Mucosa of descending colon (tissue), 3 donors: Measurements from ENCODE around the gene ZNF611. TPM values are rescaled to one million over a fixed set of nuclear protein-coding genes. Genes with fewer than 3 reads are reported as not detected.
"Not testable (repeated sequence)": the region's sequence is repeated elsewhere in the genome, so short reads cannot be mapped to it uniquely, and the experiment has no call there.

ENCODE experiments used
- ATAC-seq: fragments of 200-7000 bp; cut with Tn5 transposase; one replicate; pipeline ENCODE4 v1.9.1; 2020; ENCODE audit warnings: mild to moderate bottlenecking, moderate library complexity
- DNase-seq, 3 donors: peaks; one replicate each; pipeline ENCODE4 v3.0.0-alpha.2; 2020
- H3K36me3 ChIP-seq: fragments of 200-600 bp; one replicate; pipeline ENCODE4 v1.8.0; 2021; ENCODE audit warnings: low read depth, mild to moderate bottlenecking
- H3K4me1 ChIP-seq: fragments of 200-600 bp; one replicate; pipeline ENCODE4 v1.8.0; 2021; ENCODE audit warnings: low read depth, mild to moderate bottlenecking
- H3K4me3 ChIP-seq: fragments of 200-600 bp; one replicate; pipeline ENCODE4 v1.8.0; 2021; ENCODE audit warnings: mild to moderate bottlenecking
- H3K9me3 ChIP-seq: fragments of 200-600 bp; one replicate; pipeline ENCODE4 v1.8.0; 2021; ENCODE audit warnings: mild to moderate bottlenecking
- intact Hi-C, 2 donors: fragments of 100-400 bp; cut with DNase I in 1 of 2; cut with micrococcal nuclease in 1 of 2; formaldehyde crosslinking; loops; one replicate each; pipeline versions ENCODE4 v1.11.0 to v1.11.1; 2022; cut with DNase I, micrococcal nuclease
- total RNA-seq, 3 donors: library from RNA; stranded (reverse); fragmentation: NEBNext Ultra II Directional in 2 of 3; extraction: Animal tissue kit (Norgen Biotek cat#: 25700) in 2 of 3; gene quantifications; one replicate each; pipeline versions ENCODE4 v1.2.1 to v1.2.4, GENCODE V29; 2021 to 2023
- TF ChIP-seq, protein P1 (sequence below): fragments of 200-600 bp; IDR thresholded peaks from one replicate; pipeline ENCODE4 v1.8.0; 2022; ENCODE audit warnings: antibody characterized with exemption, mild to moderate bottlenecking
- donor health status: DM: no; HTN: no; CAD: no; lungs with moderate emphysema.
- donor health status: DM: no; HTN: no; CAD: no.
- donor health status: DM: no; HTN: yes; CAD: no.

ZNF611 gene
- total RNA-seq, 3 donors from 2014 or later = 14.1 to 20.7 (median 16.0) TPM

DNA sequence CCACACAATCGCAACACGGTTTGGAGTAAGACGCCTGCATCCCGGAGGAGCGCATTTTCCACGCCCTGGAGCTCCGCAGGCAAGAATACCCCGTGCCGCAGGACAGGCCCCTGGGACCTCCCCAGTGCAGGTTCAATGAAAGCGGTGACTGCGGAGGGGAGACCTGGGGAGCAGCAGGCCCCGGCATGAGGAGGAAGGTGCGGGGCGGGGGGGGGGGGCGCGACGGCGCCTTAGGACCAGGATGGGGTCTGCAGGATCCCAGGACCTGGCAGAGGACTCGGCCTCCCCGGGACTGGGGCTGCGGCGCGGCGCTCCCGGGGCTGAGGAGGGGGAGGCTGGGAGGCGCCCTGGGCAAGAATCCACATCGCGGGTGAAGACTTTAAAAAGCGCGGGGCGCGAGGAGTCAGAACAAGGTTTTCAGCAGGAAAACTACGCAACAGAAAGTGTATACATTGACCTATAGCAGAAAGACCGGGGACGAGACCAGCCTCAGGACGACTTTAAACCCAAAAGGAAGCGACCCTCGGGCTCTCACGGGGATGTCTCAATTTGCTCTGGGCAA lies 432 bp downstream of the ZNF611 start:
- peak in 2 of 3 donors; percentile 14 to 51 for DNase-seq
- Histone ChIP-seq H3K4me3 (peak overlapping the region; percentile 67), H3K4me1 (peaks cover 6% of the 10 kb centered on the region), H3K9me3 (no peaks in the 10 kb centered on the region), H3K36me3 (no peaks in the 10 kb centered on the region)
- ATAC-seq = peak; percentile 48
- intact Hi-C loops = no loop called here
- TF ChIP-seq, protein P1, sequence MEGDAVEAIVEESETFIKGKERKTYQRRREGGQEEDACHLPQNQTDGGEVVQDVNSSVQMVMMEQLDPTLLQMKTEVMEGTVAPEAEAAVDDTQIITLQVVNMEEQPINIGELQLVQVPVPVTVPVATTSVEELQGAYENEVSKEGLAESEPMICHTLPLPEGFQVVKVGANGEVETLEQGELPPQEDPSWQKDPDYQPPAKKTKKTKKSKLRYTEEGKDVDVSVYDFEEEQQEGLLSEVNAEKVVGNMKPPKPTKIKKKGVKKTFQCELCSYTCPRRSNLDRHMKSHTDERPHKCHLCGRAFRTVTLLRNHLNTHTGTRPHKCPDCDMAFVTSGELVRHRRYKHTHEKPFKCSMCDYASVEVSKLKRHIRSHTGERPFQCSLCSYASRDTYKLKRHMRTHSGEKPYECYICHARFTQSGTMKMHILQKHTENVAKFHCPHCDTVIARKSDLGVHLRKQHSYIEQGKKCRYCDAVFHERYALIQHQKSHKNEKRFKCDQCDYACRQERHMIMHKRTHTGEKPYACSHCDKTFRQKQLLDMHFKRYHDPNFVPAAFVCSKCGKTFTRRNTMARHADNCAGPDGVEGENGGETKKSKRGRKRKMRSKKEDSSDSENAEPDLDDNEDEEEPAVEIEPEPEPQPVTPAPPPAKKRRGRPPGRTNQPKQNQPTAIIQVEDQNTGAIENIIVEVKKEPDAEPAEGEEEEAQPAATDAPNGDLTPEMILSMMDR = no peak

DNA sequence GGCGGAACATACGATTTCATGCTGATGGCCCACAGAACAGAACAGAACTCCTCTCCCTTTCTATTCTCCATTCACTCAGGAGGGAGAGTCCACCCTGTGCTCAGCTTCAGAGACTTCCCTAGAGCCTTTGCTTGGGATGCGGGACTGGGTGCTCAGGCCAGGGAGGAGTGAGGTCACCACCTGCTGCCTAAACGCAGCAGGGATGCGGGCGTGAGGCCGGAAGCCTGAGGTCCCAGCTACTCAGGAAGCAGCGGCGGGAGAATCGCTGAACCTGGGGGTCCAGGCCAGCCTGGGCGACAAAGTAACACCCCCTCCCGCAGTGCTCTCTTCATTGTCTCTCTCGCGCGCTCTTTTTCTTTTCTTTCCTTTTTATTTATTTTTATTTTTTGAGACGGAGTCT lies 8.8 kb downstream of the ZNF611 start:
- intact Hi-C loops, DNase-seq, H3K36me3 ChIP-seq, H3K4me3 ChIP-seq, H3K4me1 ChIP-seq, ATAC-seq: not testable (repeated sequence)
- peaks cover 26% of the 10 kb centered on the region for H3K9me3 ChIP-seq

- no peak for ATAC-seq
- intact Hi-C loops = no loop called here
- Histone ChIP-seq H3K4me1 (no peaks in the 10 kb centered on the region), H3K4me3 (no peak overlapping the region), H3K36me3 (no peaks in the 10 kb centered on the region), H3K9me3 (peaks cover 31% of the 10 kb centered on the region)
- DNase-seq = no peak
- TF ChIP-seq, protein P1 = no peak
These were observed 9.3 kb downstream of the ZNF611 start for GRCh38 chr19:52725528-52725961.

GRCh38 chr19:52724701-52725514 lies 9.9 kb downstream of the ZNF611 start:
- Histone ChIP-seq H3K9me3 (peaks cover 33% of the 10 kb centered on the region), H3K36me3 (no peaks in the 10 kb centered on the region), H3K4me3 (no peak overlapping the region), H3K4me1 (no peaks in the 10 kb centered on the region)
- ATAC-seq (no peak), DNase-seq (no peak)
- TF ChIP-seq, protein P1 = no peak
- intact Hi-C loops = no loop called here

DNA sequence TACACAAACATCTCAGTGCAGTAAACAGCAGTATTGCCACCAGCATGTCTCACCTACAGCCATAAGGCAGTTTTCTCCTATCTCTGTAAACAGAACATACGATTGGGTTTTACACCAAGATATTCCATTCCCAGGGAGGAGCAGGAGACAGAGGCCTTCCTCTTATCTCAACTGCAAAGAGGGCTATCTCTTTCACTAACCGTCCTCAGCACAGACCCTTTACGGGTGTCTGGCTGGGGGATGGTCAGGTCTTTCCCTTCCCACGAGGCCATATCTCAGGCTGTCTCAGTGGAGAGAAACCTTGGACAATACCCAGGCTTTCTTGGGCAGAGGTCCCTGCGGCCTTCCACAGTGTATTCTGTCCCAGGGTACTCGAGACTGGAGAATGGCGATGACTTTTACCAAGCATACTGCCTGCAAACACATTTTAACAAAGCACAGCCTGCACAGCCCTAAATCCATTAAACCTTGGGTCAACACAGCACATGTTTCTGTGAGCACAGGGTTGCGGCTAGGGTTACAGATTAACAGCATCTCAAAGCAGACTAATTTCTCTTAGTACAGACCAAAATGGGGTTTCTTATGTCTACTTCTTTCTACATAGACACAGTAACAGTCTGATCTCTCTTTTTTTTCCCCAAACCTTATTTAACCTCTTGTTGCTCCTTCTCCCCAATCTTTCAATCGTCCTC lies 10.8 kb downstream of the ZNF611 start:
- DNase-seq, ATAC-seq, H3K4me1 ChIP-seq, H3K36me3 ChIP-seq, H3K4me3 ChIP-seq, intact Hi-C loops: not testable (repeated sequence)
- H3K9me3 ChIP-seq = peaks cover 33% of the 10 kb centered on the region

- TF ChIP-seq, protein P1 = no peak
- ATAC-seq (no peak), DNase-seq (no peak)
- intact Hi-C loops = no loop called here
- Histone ChIP-seq H3K4me3 (no peak overlapping the region), H3K36me3 (no peaks in the 10 kb centered on the region), H3K9me3 (peaks cover 46% of the 10 kb centered on the region), H3K4me1 (no peaks in the 10 kb centered on the region)
These were observed 12.5 kb downstream of the ZNF611 start for GRCh38 chr19:52722062-52723003.

DNA sequence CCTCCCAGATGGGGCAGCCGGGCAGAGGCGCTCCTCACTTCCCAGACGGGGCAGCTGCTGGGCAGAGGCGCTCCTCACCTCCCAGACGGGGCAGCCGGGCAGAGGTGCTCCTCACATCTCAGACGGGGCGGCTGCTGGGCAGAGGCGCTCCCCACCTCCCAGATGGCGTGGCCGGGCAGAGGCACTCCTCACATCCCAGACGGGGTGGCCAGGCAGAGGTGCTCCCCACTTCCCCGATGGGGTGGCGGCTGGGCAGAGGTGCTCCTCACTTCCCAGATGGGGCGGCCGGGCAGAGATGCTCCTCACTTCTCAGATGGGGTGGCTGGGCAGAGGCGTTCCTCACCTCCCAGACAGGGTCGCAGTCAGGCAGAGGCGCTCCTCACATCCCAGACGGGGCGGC lies 14.3 kb downstream of the ZNF611 start:
- H3K4me1 ChIP-seq, H3K4me3 ChIP-seq, H3K36me3 ChIP-seq, intact Hi-C loops, DNase-seq, ATAC-seq: not testable (repeated sequence)
- H3K9me3 ChIP-seq = peaks cover 51% of the 10 kb centered on the region
